ENCODE results near the gene RAET1G.
A peak's percentile ranks its signal among the peaks of the same experiment; 100 is the strongest.

- TF ChIP-seq, protein P1, sequence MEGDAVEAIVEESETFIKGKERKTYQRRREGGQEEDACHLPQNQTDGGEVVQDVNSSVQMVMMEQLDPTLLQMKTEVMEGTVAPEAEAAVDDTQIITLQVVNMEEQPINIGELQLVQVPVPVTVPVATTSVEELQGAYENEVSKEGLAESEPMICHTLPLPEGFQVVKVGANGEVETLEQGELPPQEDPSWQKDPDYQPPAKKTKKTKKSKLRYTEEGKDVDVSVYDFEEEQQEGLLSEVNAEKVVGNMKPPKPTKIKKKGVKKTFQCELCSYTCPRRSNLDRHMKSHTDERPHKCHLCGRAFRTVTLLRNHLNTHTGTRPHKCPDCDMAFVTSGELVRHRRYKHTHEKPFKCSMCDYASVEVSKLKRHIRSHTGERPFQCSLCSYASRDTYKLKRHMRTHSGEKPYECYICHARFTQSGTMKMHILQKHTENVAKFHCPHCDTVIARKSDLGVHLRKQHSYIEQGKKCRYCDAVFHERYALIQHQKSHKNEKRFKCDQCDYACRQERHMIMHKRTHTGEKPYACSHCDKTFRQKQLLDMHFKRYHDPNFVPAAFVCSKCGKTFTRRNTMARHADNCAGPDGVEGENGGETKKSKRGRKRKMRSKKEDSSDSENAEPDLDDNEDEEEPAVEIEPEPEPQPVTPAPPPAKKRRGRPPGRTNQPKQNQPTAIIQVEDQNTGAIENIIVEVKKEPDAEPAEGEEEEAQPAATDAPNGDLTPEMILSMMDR (IDR thresholded peaks at IDR 0.05), result peak; percentile 75
- TF ChIP-seq EHF (CRISPR knock-in tag; IDR thresholded peaks at IDR 0.05) (no peak), EP300 (IDR thresholded peaks at IDR 0.05) (no peak), CBX2 (IDR thresholded peaks at IDR 0.05; ENCODE audit: borderline replicate concordance, low read depth) (no peak), CEBPB (IDR thresholded peaks at IDR 0.05) (no peak), POLR2A (IDR thresholded peaks at IDR 0.05; ENCODE audit: low read length) (no peak), HDAC2 (IDR thresholded peaks at IDR 0.05) (no peak)
Measured at GRCh38 chr6:149934249-149935156, 11.6 kb upstream of the RAET1G start.
